GM12878 (cell line): ENCODE measurements around the gene SPDYE3. TPM values are rescaled to one million over a fixed set of nuclear protein-coding genes. Genes with fewer than 3 reads are reported as not detected.
"Not testable (repeated sequence)": the region's sequence is repeated elsewhere in the genome, so short reads cannot be mapped to it uniquely, and the experiment has no call there.

Experiments used
- ATAC-seq: fragments of 200-7000 bp; cut with Tn5 transposase; 3 replicates; pipeline ENCODE4 v1.9.1; 2020; ENCODE audit warnings: mild to moderate bottlenecking, moderate library complexity
- BruUV-seq: library from RNA; stranded (reverse); fragments of 400-500 nt; replicated peaks from 2 replicates; lab custom pipeline; 2021; lab: Mats Ljungman, UMichigan
- CTCF ChIA-PET: fragments of 300-600 bp; sonication (Branson Sonifier 250); formaldehyde crosslinking; extraction: SDS; loops from one replicate; lab custom pipeline; 2021; ENCODE audit warnings: inconsistent platforms; lab: Yijun Ruan, JAX
- POLR2A ChIA-PET: fragments of 350-600 bp; formaldehyde crosslinking; extraction: SDS; loops from one replicate; lab custom pipeline; 2021; ENCODE audit warnings: inconsistent platforms; lab: Charles Lee
- RAD21 ChIA-PET: fragments of 300-600 bp; sonication (Branson Sonifier 250); formaldehyde crosslinking; loops from one replicate; lab custom pipeline; 2023; ENCODE audit warnings: antibody characterized with exemption; ENCODE audit not compliant: unreplicated experiment; lab: Charles Lee
- SMC1A ChIA-PET: fragments of 300-600 bp; sonication (Branson Sonifier 250); formaldehyde crosslinking; loops from one replicate; lab custom pipeline; 2023; ENCODE audit not compliant: unreplicated experiment, uncharacterized antibody; lab: Charles Lee
- DNase-seq: peaks from one replicate; pipeline ENCODE4 v3.0.0-alpha.2; 2011; ENCODE audit warnings: low read depth, low spot score
- FAIRE-seq: peaks from 3 replicates; lab custom pipeline; 2011; peaks lifted over from hg19 to GRCh38; lab: Jason Lieb, UNC
- H2AFZ ChIP-seq: 2 replicates; pipeline ENCODE4 v1.6.0; 2011; ENCODE audit warnings: low read depth, low read length, control low read depth; ENCODE audit not compliant: control insufficient read depth
- H3K27ac ChIP-seq: 2 replicates; pipeline ENCODE4 v1.5.1; 2011; ENCODE audit warnings: control low read depth; ENCODE audit not compliant: control insufficient read depth, insufficient read depth
- H3K27me3 ChIP-seq, 2 experiments: replicated peaks in 1 of 2; 2 replicates each; pipeline versions ENCODE4 v1.6.0 to v1.6.1; 2011; ENCODE audit warnings: low read length in 1 of 2; ENCODE audit not compliant: control insufficient read depth in 2 of 2, insufficient read depth in 2 of 2
- H3K36me3 ChIP-seq, 2 experiments: 2 replicates each; pipeline ENCODE4 v1.5.1; 2011; ENCODE audit warnings: low read length in 1 of 2; ENCODE audit not compliant: control insufficient read depth in 2 of 2, insufficient read depth in 2 of 2
- H3K4me1 ChIP-seq: 2 replicates; pipeline ENCODE4 v1.6.1; 2011; ENCODE audit warnings: mild to moderate bottlenecking, low read length, moderate library complexity, mixed read lengths; ENCODE audit not compliant: control insufficient read depth, insufficient read depth
- H3K4me2 ChIP-seq: 2 replicates; pipeline ENCODE4 v1.6.0; 2011; ENCODE audit warnings: control low read depth; ENCODE audit not compliant: control insufficient read depth, insufficient read depth
- H3K4me3 ChIP-seq: fragments of 200-600 bp; sonication (generic); 2 replicates; pipeline ENCODE4 v1.5.1; 2016
- H3K79me2 ChIP-seq: 2 replicates; pipeline ENCODE4 v1.6.0; 2011; ENCODE audit warnings: low read length; ENCODE audit not compliant: control insufficient read depth, insufficient read depth
- H3K9ac ChIP-seq: 2 replicates; pipeline ENCODE4 v1.8.0; 2011; ENCODE audit warnings: low read length, control low read depth, mixed read lengths; ENCODE audit not compliant: control insufficient read depth, insufficient read depth
- H3K9me3 ChIP-seq: replicated peaks from 3 replicates; pipeline ENCODE4 v1.5.1; 2011; ENCODE audit warnings: mild to moderate bottlenecking, low read length; ENCODE audit not compliant: control insufficient read depth, insufficient read depth
- H4K20me1 ChIP-seq: 2 replicates; pipeline ENCODE4 v1.6.0; 2011; ENCODE audit not compliant: control insufficient read depth, insufficient read depth
- CREM ChIP-seq: IDR thresholded peaks from 2 replicates; pipeline ENCODE4 v1.6.1; 2014; ENCODE audit warnings: antibody characterized with exemption, low read depth
- CTCF ChIP-seq, 3 experiments: IDR thresholded peaks in 2 of 3; conservative IDR thresholded peaks in 1 of 3; 2 replicates each; pipeline ENCODE4 v1.5.1; 2011; ENCODE audit warnings: low read depth in 3 of 3, low read length in 3 of 3, mild to moderate bottlenecking in 3 of 3, control low read depth in 2 of 3, moderate library complexity in 2 of 3, inconsistent platforms in 1 of 3, mixed read lengths in 1 of 3; ENCODE audit not compliant: control insufficient read depth in 2 of 3, insufficient read depth in 1 of 3; ENCODE audit errors: extremely low read depth in 1 of 3
- DPF2 ChIP-seq: fragments of 450-650 bp; IDR thresholded peaks from 2 replicates; pipeline ENCODE4 v1.6.1; 2017; ENCODE audit warnings: mild to moderate bottlenecking
- JUNB ChIP-seq: IDR thresholded peaks from 2 replicates; pipeline ENCODE4 v1.6.1; 2016; ENCODE audit warnings: antibody characterized with exemption, mild to moderate bottlenecking
- PKNOX1 ChIP-seq: fragments of 450-650 bp; IDR thresholded peaks from 2 replicates; pipeline ENCODE4 v1.6.1; 2016; ENCODE audit warnings: mild to moderate bottlenecking
- POLR2A ChIP-seq: IDR thresholded peaks from 2 replicates; pipeline ENCODE4 v1.6.1; 2011; ENCODE audit warnings: low read depth, mild to moderate bottlenecking, low read length
- ZBED1 ChIP-seq: IDR thresholded peaks from 2 replicates; pipeline ENCODE4 v1.6.1; 2016; ENCODE audit warnings: borderline replicate concordance
- WGBS: methylation state at CpG from one replicate; pipeline ENCODE4 v1.1.6; 2016; ENCODE audit warnings: low lambda C conversion rate; ENCODE audit not compliant: insufficient replicate concordance, insufficient coverage; ENCODE audit errors: missing lambda C conversion rate; 5-methylcytosine and 5-hydroxymethylcytosine counted together
- in situ Hi-C: fragments of 300-500 bp; cut with MboI; formaldehyde crosslinking; loops from 9 replicates; pipeline ENCODE4 v1.14.3; 2018; ENCODE audit warnings: mixed read lengths
- intact Hi-C: fragments of 100-400 bp; cut with micrococcal nuclease; formaldehyde crosslinking; loops from one replicate; pipeline ENCODE4 v1.14.2; 2022; ENCODE audit not compliant: unreplicated experiment
- polyA plus RNA-seq, 11 experiments: library from polyadenylated mRNA; depleted of rRNA in 4 of 11; unstranded in 6 of 11; stranded (reverse) in 5 of 11; fragments of >200 nt; fragmentation: Nextera tagmentation in 4 of 11; fragmentation: Illumina TruSeq in 1 of 11; extraction: Ambion mirVana in 4 of 11; extraction: Trizol in 1 of 11; gene quantifications; 1 replicate in 1 of 11; 2 replicates in 10 of 11; pipeline versions ENCODE4 v1.2.1 to v1.2.3, GENCODE V29; 2011 to 2016; ENCODE audit warnings: inconsistent platforms in 2 of 11, missing spikeins in 2 of 11, low read depth in 1 of 11
- total RNA-seq, 4 experiments: library from RNA; depleted of rRNA in 3 of 4; stranded (reverse); fragments of >200 nt in 3 of 4; fragmentation: Illumina TruSeq in 1 of 4; extraction: Trizol in 1 of 4; gene quantifications; 2 replicates each; pipeline versions ENCODE4 v1.2.1 to v1.2.3, GENCODE V29; 2013 to 2021
- TF ChIP-seq, protein P1 (sequence below): fragments of 450-650 bp; IDR thresholded peaks from 2 replicates; pipeline ENCODE4 v1.6.1; 2017; ENCODE audit warnings: mild to moderate bottlenecking, moderate library complexity
- TF ChIP-seq, protein P2 (sequence below): IDR thresholded peaks from 2 replicates; pipeline ENCODE4 v1.6.1; 2011; ENCODE audit warnings: low read depth, low read length, improper control_type of control experiment, borderline replicate concordance
- TF ChIP-seq, protein P3 (sequence below): IDR thresholded peaks from 2 replicates; pipeline ENCODE4 v1.6.1; 2011; ENCODE audit warnings: borderline replicate concordance, low read depth, mild to moderate bottlenecking, moderate library complexity, low read length; ENCODE audit not compliant: insufficient read depth, poor library complexity, severe bottlenecking

Gene SPDYE3
- total and polyA plus RNA-seq, 10 of the 15 experiments (the other 5 are each of a cell fraction or from before 2014, with no cell fraction given) = 0.03 to 9.4 (median 1.4) TPM; not detected in 4

GRCh38 chr7:100344560-100345287, 37.2 kb downstream of the SPDYE3 start:
- H3K79me2 ChIP-seq = peaks cover 12% of the 10 kb centered on the region
- in situ Hi-C loops = not testable (repeated sequence)
- TF ChIP-seq, protein P1, sequence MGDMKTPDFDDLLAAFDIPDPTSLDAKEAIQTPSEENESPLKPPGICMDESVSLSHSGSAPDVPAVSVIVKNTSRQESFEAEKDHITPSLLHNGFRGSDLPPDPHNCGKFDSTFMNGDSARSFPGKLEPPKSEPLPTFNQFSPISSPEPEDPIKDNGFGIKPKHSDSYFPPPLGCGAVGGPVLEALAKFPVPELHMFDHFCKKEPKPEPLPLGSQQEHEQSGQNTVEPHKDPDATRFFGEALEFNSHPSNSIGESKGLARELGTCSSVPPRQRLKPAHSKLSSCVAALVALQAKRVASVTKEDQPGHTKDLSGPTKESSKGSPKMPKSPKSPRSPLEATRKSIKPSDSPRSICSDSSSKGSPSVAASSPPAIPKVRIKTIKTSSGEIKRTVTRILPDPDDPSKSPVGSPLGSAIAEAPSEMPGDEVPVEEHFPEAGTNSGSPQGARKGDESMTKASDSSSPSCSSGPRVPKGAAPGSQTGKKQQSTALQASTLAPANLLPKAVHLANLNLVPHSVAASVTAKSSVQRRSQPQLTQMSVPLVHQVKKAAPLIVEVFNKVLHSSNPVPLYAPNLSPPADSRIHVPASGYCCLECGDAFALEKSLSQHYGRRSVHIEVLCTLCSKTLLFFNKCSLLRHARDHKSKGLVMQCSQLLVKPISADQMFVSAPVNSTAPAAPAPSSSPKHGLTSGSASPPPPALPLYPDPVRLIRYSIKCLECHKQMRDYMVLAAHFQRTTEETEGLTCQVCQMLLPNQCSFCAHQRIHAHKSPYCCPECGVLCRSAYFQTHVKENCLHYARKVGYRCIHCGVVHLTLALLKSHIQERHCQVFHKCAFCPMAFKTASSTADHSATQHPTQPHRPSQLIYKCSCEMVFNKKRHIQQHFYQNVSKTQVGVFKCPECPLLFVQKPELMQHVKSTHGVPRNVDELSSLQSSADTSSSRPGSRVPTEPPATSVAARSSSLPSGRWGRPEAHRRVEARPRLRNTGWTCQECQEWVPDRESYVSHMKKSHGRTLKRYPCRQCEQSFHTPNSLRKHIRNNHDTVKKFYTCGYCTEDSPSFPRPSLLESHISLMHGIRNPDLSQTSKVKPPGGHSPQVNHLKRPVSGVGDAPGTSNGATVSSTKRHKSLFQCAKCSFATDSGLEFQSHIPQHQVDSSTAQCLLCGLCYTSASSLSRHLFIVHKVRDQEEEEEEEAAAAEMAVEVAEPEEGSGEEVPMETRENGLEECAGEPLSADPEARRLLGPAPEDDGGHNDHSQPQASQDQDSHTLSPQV = peak; percentile 63; the same call in 1 of the 2 replicates
- peak; percentile 60 for TF ChIP-seq PKNOX1
- TF ChIP-seq DPF2 = peak; percentile 49; the same call in 1 of the 2 replicates
- peak; percentile 71 for TF ChIP-seq CREM
- peak; percentile 13 to 36 (median 27); a peak in 4 of 6 replicates for TF ChIP-seq CTCF (IDR thresholded peaks at IDR 0.05 in 2 of 3, conservative IDR thresholded peaks at IDR 0.05 in 1 of 3; ENCODE audit: control insufficient read depth in 2 of 3, extremely low read depth in 1 of 3, insufficient read depth in 1 of 3, low read depth in 3 of 3, low read length in 3 of 3)
- peak; percentile 71; the same call in 1 of the 2 replicates for TF ChIP-seq ZBED1
- 0 out of 2 replicates have a peak, but pooled peaks have one; percentile 38 for TF ChIP-seq POLR2A
- TF ChIP-seq, protein P2, sequence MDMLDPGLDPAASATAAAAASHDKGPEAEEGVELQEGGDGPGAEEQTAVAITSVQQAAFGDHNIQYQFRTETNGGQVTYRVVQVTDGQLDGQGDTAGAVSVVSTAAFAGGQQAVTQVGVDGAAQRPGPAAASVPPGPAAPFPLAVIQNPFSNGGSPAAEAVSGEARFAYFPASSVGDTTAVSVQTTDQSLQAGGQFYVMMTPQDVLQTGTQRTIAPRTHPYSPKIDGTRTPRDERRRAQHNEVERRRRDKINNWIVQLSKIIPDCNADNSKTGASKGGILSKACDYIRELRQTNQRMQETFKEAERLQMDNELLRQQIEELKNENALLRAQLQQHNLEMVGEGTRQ = peak; percentile 76
- TF ChIP-seq, protein P3, sequence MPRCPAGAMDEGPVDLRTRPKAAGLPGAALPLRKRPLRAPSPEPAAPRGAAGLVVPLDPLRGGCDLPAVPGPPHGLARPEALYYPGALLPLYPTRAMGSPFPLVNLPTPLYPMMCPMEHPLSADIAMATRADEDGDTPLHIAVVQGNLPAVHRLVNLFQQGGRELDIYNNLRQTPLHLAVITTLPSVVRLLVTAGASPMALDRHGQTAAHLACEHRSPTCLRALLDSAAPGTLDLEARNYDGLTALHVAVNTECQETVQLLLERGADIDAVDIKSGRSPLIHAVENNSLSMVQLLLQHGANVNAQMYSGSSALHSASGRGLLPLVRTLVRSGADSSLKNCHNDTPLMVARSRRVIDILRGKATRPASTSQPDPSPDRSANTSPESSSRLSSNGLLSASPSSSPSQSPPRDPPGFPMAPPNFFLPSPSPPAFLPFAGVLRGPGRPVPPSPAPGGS = peak; percentile 55
- peak; percentile 78 for TF ChIP-seq JUNB

More at GRCh38 chr7:100344560-100345287, 37.2 kb downstream of the SPDYE3 start:
- SMC1A ChIA-PET = interaction anchor here (0.6 to 4.4 kb wide), 9 partner anchors 10 to 211 kb away, joined by 3 to 25 read pairs (median 4); no protein-coding TSS in a partner anchor
- Histone ChIP-seq H3K36me3 (peaks cover 11 to 35% of the 10 kb centered on the region in 2 experiments), H3K27ac (peak overlapping the region; percentile 67), H3K4me2 (peak overlapping the region; percentile 36; the same call in 1 of the 2 replicates), H3K4me1 (peaks cover 15% of the 10 kb centered on the region)
- DNase-seq = peak; percentile 93
- intact Hi-C loops = loop anchor here (5.0 kb wide), 1 partner anchor 212 kb away; no protein-coding TSS in a partner anchor
- CTCF ChIA-PET = interaction anchor here (0.6 to 7.0 kb wide), 22 partner anchors 10 to 262 kb away, joined by 3 to 69 read pairs (median 3); partner anchors contain the start of genes AP4M1, MCM7 and PILRB
- not testable (repeated sequence) for H3K27me3 ChIP-seq, H4K20me1 ChIP-seq, H3K4me3 ChIP-seq, H3K9ac ChIP-seq, H2AFZ ChIP-seq, BruUV-seq, H3K9me3 ChIP-seq
- RAD21 ChIA-PET = interaction anchor here (1.0 to 5.0 kb wide), 7 partner anchors 63 to 212 kb away, joined by 3 to 15 read pairs (median 7); no protein-coding TSS in a partner anchor
- 1% methylated on average over 9 of the region's 13 CpGs for WGBS
- peak; percentile 96 for ATAC-seq
- FAIRE-seq = peak; percentile 86
- POLR2A ChIA-PET = interaction anchor here (0.5 kb wide), 1 partner anchor 8 kb away, joined by 3 read pairs; no protein-coding TSS in a partner anchor
